GM21381 (cell line): ENCODE measurements around the gene COMP.

Experiments
- ATAC-seq: cut with Tn5 transposase; IDR thresholded peaks from one replicate; pipeline ENCODE4 v1.9.1; 2021; ENCODE audit warnings: mild to moderate bottlenecking, moderate library complexity; ENCODE audit not compliant: unreplicated experiment

Gene COMP

GRCh38 chr19:18804139-18804601 is 13.1 kb upstream of the COMP start:
- ATAC-seq = no peak

GRCh38 chr19:18803550-18804138 is 12.5 kb upstream of the COMP start:
- no peak for ATAC-seq

- ATAC-seq = no peak
Measured at GRCh38 chr19:18802354-18802753, 11.2 kb upstream of the COMP start.

GRCh38 chr19:18800636-18801035 is 9.5 kb upstream of the COMP start:
- ATAC-seq = no peak

GRCh38 chr19:18800079-18800478 is 9.0 kb upstream of the COMP start:
- no peak for ATAC-seq

- ATAC-seq = no peak
Measured at GRCh38 chr19:18799389-18799970, 8.4 kb upstream of the COMP start.

GRCh38 chr19:18798384-18799352 is 7.6 kb upstream of the COMP start:
- ATAC-seq = no peak

- no peak for ATAC-seq
Measured at GRCh38 chr19:18796239-18796638, 5.1 kb upstream of the COMP start.

GRCh38 chr19:18795540-18795939 is 4.4 kb upstream of the COMP start:
- ATAC-seq = no peak

GRCh38 chr19:18794692-18795091 is 3.6 kb upstream of the COMP start:
- ATAC-seq = no peak

GRCh38 chr19:18794029-18794313 is 2.9 kb upstream of the COMP start:
- ATAC-seq = no peak

- ATAC-seq = no peak
Measured at GRCh38 chr19:18793144-18794028, 2.3 kb upstream of the COMP start.

GRCh38 chr19:18792661-18793060 is 1.6 kb upstream of the COMP start:
- ATAC-seq = no peak

GRCh38 chr19:18791315-18791678 is 192 bp upstream of the COMP start:
- ATAC-seq = no peak

- no peak for ATAC-seq
Measured at GRCh38 chr19:18789883-18790565, 1.1 kb downstream of the COMP start.

- ATAC-seq = no peak
Measured at GRCh38 chr19:18789422-18789869, 1.7 kb downstream of the COMP start.

GRCh38 chr19:18788529-18789421 is 2.3 kb downstream of the COMP start:
- no peak for ATAC-seq

- no peak for ATAC-seq
Measured at GRCh38 chr19:18785179-18786124, 5.7 kb downstream of the COMP start.
